Retinal pigment epithelial cell (primary cell): Measurements from ENCODE around the gene JAZF1.
A peak's percentile ranks its signal among the peaks of the same experiment; 100 is the strongest.

Experiments
- DNase-seq: peaks from one replicate; pipeline ENCODE4 v3.0.0-alpha.2; 2010; ENCODE audit warnings: low read depth
- H3K4me3 ChIP-seq: 2 replicates; pipeline ENCODE4 v1.5.1; 2011; ENCODE audit warnings: mild to moderate bottlenecking, low read length, control low read depth, moderate library complexity
- CTCF ChIP-seq: conservative IDR thresholded peaks from 2 replicates; pipeline ENCODE4 v1.5.1; 2011; ENCODE audit warnings: low read depth, low read length, control low read depth, inconsistent platforms

JAZF1 gene

GRCh38 chr7:28181416-28181815, 821 bp upstream of the JAZF1 start:
- no peak for TF ChIP-seq CTCF
- no peak for DNase-seq
- no peak overlapping the region for H3K4me3 ChIP-seq

DNA sequence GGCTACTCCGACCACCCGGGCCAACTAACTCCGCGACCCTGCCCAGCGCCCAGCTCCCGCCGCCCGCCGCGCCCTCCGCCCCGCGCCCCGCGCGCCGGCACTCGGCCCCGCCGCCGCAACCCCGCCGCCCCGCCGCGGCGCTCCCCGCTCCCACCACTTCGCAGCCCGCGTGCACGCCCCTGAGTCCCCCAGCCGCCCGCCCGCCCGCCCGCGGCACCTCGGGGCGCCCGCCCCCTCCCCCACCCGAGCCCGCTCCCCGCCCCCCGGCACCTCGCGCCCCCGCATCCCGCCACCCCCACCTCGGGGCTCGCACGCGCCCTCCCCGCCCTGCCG, 598 bp downstream of the JAZF1 start:
- peak overlapping the region; percentile 70 for H3K4me3 ChIP-seq
- no peak for DNase-seq
- no peak for TF ChIP-seq CTCF

DNA sequence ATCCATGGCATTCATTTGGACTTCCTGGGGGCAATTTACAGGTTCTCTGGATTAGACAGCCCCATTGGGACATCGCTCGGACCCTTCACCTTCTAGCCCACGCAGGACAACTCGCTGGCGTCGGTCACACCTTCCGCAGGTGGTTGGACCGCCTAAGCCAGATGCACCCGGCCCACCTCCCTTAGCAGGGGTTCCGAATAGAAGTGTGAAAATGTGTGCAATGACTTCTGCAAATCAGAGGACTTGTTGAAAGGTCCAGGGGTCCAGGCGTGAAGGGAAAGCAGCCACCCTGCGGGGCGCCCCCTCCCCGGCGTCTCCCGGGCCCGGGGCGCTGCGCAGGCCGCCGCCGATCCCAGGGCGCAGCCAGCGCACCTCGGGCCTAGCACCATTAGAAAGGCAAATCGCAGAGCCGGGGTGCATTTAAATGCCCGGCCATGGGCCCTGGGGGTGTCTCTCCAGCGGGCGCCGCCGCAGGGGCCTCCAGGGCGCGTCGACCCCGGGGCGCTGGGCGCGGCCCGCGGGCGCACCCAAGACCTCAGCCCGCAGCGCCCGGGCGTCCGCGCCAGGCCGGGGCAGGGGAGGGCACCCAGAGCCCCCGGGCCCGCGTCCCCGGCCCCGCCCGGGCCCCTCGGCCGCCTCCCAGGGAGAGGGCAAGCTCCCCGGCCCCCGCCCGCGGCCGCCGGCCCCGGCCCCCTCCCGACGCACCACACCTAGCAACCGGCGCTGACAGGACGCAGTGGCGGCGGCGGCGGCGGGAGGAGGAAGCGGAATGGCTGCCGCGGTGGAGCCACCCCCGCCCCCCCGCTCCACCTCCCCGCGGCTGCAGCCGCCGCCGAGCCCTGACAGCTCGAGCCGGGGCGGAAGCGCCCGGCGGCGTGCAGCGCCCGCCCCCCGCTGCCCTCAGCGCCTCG, 1.2 kb downstream of the JAZF1 start:
- no peak for TF ChIP-seq CTCF

DNA sequence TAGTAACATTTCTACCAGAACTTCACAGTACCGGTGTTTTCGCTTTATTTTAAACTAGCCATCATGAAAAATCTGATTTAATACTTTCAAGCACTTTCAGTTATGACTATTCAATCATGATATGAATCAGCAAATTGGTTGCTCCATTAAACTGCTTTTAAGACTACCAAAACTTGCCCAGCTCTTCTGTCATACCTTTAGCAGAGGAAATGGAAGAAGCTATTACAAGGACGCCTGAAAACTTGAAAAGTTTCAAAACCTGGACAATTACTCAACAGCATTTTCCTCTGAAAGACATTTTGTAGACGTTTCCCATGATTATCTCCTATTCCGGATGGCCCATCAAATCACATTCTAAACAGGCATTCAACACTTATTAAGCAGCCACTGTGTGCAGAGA, 2.0 kb downstream of the JAZF1 start:
- no peak for TF ChIP-seq CTCF
- DNase-seq: no peak
- H3K4me3 ChIP-seq: peak overlapping the region; percentile 54

More for the DNA sequence above, 1.2 kb downstream of the JAZF1 start:
- DNase-seq: no peak
- peak overlapping the region; percentile 54 for H3K4me3 ChIP-seq

- no peak for DNase-seq
- no peak for TF ChIP-seq CTCF
- no peak overlapping the region for H3K4me3 ChIP-seq
Measured at GRCh38 chr7:28177836-28178235, 2.8 kb downstream of the JAZF1 start.

- no peak for TF ChIP-seq CTCF
- no peak overlapping the region for H3K4me3 ChIP-seq
Measured at GRCh38 chr7:28176645-28177044, 4.0 kb downstream of the JAZF1 start.

GRCh38 chr7:28176174-28176573, 4.4 kb downstream of the JAZF1 start:
- DNase-seq: no peak
- TF ChIP-seq CTCF: no peak
- H3K4me3 ChIP-seq: no peak overlapping the region

More at GRCh38 chr7:28176645-28177044, 4.0 kb downstream of the JAZF1 start:
- DNase-seq: no peak
